ENCODE data around the gene CRX. TPM values are rescaled to one million over a fixed set of nuclear protein-coding genes. Genes with fewer than 3 reads are reported as not detected.

CRX gene
- total RNA-seq, 4 donors from 2014 or later, result not detected

- no peak for TF ChIP-seq EP300 (IDR thresholded peaks at IDR 0.05)
- no peak for TF ChIP-seq CTCF (IDR thresholded peaks at IDR 0.05)
- no peak for TF ChIP-seq POLR2AphosphoS5 (IDR thresholded peaks at IDR 0.05)
- TF ChIP-seq POLR2A (IDR thresholded peaks at IDR 0.05), result no peak
- Histone ChIP-seq H3K9me3 (no peaks in the 10 kb centered on the region), H3K27me3 (peaks cover 59% of the 10 kb centered on the region), H3K27ac (no peak overlapping the region), H3K4me3 (no peak overlapping the region), H3K36me3 (no peaks in the 10 kb centered on the region), H3K4me1 (no peaks in the 10 kb centered on the region)
- no peak for ATAC-seq
- WGBS, 2 donors (ENCODE audit: low coverage in 1 of 2), result 51% methylated on average over 2 of the region's 2 CpGs; no CpG with 5 or more reads in 1 of the 2 donors
These were observed 1.3 kb upstream of the CRX start for GRCh38 chr19:47820410-47820809.

GRCh38 chr19:47824396-47824795, 2.7 kb downstream of the CRX start:
- no peak for ATAC-seq
- Histone ChIP-seq H3K9me3 (peaks cover 0 to 5% (median 0%) of the 10 kb centered on the region in 3 donors), H3K4me3 (no peak overlapping the region), H3K27me3 (peaks cover 43% of the 10 kb centered on the region), H3K27ac (no peak overlapping the region), H3K4me1 (no peaks in the 10 kb centered on the region), H3K36me3 (no peaks in the 10 kb centered on the region)
- TF ChIP-seq CTCF (IDR thresholded peaks at IDR 0.05), result no peak
- no peak for TF ChIP-seq EP300 (IDR thresholded peaks at IDR 0.05)
- no peak for TF ChIP-seq POLR2A (IDR thresholded peaks at IDR 0.05)
- TF ChIP-seq POLR2AphosphoS5 (IDR thresholded peaks at IDR 0.05), result no peak
- no CpG with 5 or more reads among the region's 6 CpGs for WGBS, 2 donors (ENCODE audit: low coverage in 1 of 2)

- peaks cover 37% of the 10 kb centered on the region for H3K27me3 ChIP-seq
- TF ChIP-seq CTCF (IDR thresholded peaks at IDR 0.05) (no peak), POLR2AphosphoS5 (IDR thresholded peaks at IDR 0.05) (no peak), POLR2A (IDR thresholded peaks at IDR 0.05) (no peak), EP300 (IDR thresholded peaks at IDR 0.05) (no peak)
- H3K4me1 ChIP-seq, result no peaks in the 10 kb centered on the region
- no peak overlapping the region for H3K27ac ChIP-seq
- no peak for ATAC-seq
- H3K36me3 ChIP-seq, result no peaks in the 10 kb centered on the region
- WGBS, 2 donors (ENCODE audit: low coverage in 1 of 2), result 78 to 79% methylated on average over 2 of the region's 6 CpGs
- H3K4me3 ChIP-seq, result no peak overlapping the region
- H3K9me3 ChIP-seq, result peaks cover 0 to 5% (median 0%) of the 10 kb centered on the region in 3 donors
These were observed 5.1 kb downstream of the CRX start for GRCh38 chr19:47826800-47827199.

- TF ChIP-seq EP300 (IDR thresholded peaks at IDR 0.05), result no peak
- TF ChIP-seq POLR2A (IDR thresholded peaks at IDR 0.05), result no peak
- TF ChIP-seq POLR2AphosphoS5 (IDR thresholded peaks at IDR 0.05), result no peak
- TF ChIP-seq CTCF (IDR thresholded peaks at IDR 0.05), result no peak
- Histone ChIP-seq H3K4me1 (no peaks in the 10 kb centered on the region), H3K4me3 (no peak overlapping the region), H3K27me3 (peaks cover 36% of the 10 kb centered on the region), H3K36me3 (no peaks in the 10 kb centered on the region), H3K9me3 (no peaks in the 10 kb centered on the region), H3K27ac (no peak overlapping the region)
- 88% methylated on average over 4 of the region's 4 CpGs; no CpG with 5 or more reads in 1 of the 2 donors for WGBS, 2 donors (ENCODE audit: low coverage in 1 of 2)
- no peak for ATAC-seq
These were observed 11.0 kb downstream of the CRX start for GRCh38 chr19:47832723-47833122.

GRCh38 chr19:47836038-47836437, 14.3 kb downstream of the CRX start:
- Histone ChIP-seq H3K36me3 (no peaks in the 10 kb centered on the region), H3K27me3 (peaks cover 31% of the 10 kb centered on the region), H3K4me3 (no peak overlapping the region), H3K27ac (no peak overlapping the region), H3K4me1 (no peaks in the 10 kb centered on the region), H3K9me3 (no peaks in the 10 kb centered on the region)
- WGBS, 2 donors (ENCODE audit: low coverage in 1 of 2), result no CpG with 5 or more reads among the region's 8 CpGs
- ATAC-seq, result no peak
- no peak for TF ChIP-seq POLR2AphosphoS5 (IDR thresholded peaks at IDR 0.05)
- no peak for TF ChIP-seq POLR2A (IDR thresholded peaks at IDR 0.05)
- no peak for TF ChIP-seq EP300 (IDR thresholded peaks at IDR 0.05)
- TF ChIP-seq CTCF (IDR thresholded peaks at IDR 0.05), result no peak
